Measurements from ENCODE around the gene KCNAB1. TPM values are rescaled to one million over a fixed set of nuclear protein-coding genes. Genes with fewer than 3 reads are reported as not detected.

The KCNAB1 gene
- total RNA-seq, 1 donor from 2014 or later, result not detected

GRCh38 chr3:156106721-156107373 is 13.5 kb upstream of the KCNAB1 start:
- no peak for TF ChIP-seq CTCF (IDR thresholded peaks at IDR 0.05)
- ChIA-PET POLR2A (no interaction called here), CTCF (no interaction called here)
- no peak for ATAC-seq (ENCODE audit: low read depth)
- no peak for DNase-seq
- intact Hi-C loops (cut with micrococcal nuclease), result no loop called here
- no peaks in the 10 kb centered on the region for H3K36me3 Mint-ChIP-seq (ENCODE audit: low read depth)
- peaks cover 3% of the 10 kb centered on the region for H3K27me3 Mint-ChIP-seq
- no peak overlapping the region for H3K4me3 Mint-ChIP-seq
- no peaks in the 10 kb centered on the region for H3K9me3 Mint-ChIP-seq
- H3K27ac Mint-ChIP-seq, result no peak overlapping the region
- no peaks in the 10 kb centered on the region for H3K4me1 Mint-ChIP-seq

- H3K27ac Mint-ChIP-seq, result no peak overlapping the region
- ChIA-PET CTCF (no interaction called here), POLR2A (no interaction called here)
- no peaks in the 10 kb centered on the region for H3K9me3 Mint-ChIP-seq
- DNase-seq (no peak), ATAC-seq (ENCODE audit: low read depth) (no peak)
- no peaks in the 10 kb centered on the region for H3K36me3 Mint-ChIP-seq (ENCODE audit: low read depth)
- intact Hi-C loops (cut with micrococcal nuclease), result no loop called here
- peaks cover 3% of the 10 kb centered on the region for H3K27me3 Mint-ChIP-seq
- no peak overlapping the region for H3K4me3 Mint-ChIP-seq
- no peaks in the 10 kb centered on the region for H3K4me1 Mint-ChIP-seq
- no peak for TF ChIP-seq CTCF (IDR thresholded peaks at IDR 0.05)
Measured at GRCh38 chr3:156107504-156107903, 12.9 kb upstream of the KCNAB1 start.

- POLR2A ChIA-PET, result no interaction called here
- H3K36me3 Mint-ChIP-seq (ENCODE audit: low read depth), result no peaks in the 10 kb centered on the region
- DNase-seq (no peak), ATAC-seq (ENCODE audit: low read depth) (no peak)
- no peak overlapping the region for H3K27ac Mint-ChIP-seq
- H3K27me3 Mint-ChIP-seq, result peaks cover 6% of the 10 kb centered on the region
- H3K9me3 Mint-ChIP-seq, result no peaks in the 10 kb centered on the region
- CTCF ChIA-PET, result no interaction called here
- no peak overlapping the region for H3K4me3 Mint-ChIP-seq
- intact Hi-C loops (cut with micrococcal nuclease), result no loop called here
- no peaks in the 10 kb centered on the region for H3K4me1 Mint-ChIP-seq
- TF ChIP-seq CTCF (IDR thresholded peaks at IDR 0.05), result no peak
Measured at GRCh38 chr3:156108616-156109015, 11.8 kb upstream of the KCNAB1 start.

- Mint-ChIP-seq H3K9me3 (no peaks in the 10 kb centered on the region), H3K4me3 (no peak overlapping the region), H3K27ac (no peak overlapping the region), H3K27me3 (peaks cover 6% of the 10 kb centered on the region), H3K4me1 (no peaks in the 10 kb centered on the region), H3K36me3 (ENCODE audit: low read depth) (no peaks in the 10 kb centered on the region)
- ChIA-PET CTCF (no interaction called here), POLR2A (no interaction called here)
- ATAC-seq (ENCODE audit: low read depth) (no peak), DNase-seq (no peak)
- no peak for TF ChIP-seq CTCF (IDR thresholded peaks at IDR 0.05)
- intact Hi-C loops (cut with micrococcal nuclease), result no loop called here
Measured at GRCh38 chr3:156109989-156110388, 10.4 kb upstream of the KCNAB1 start.

DNA sequence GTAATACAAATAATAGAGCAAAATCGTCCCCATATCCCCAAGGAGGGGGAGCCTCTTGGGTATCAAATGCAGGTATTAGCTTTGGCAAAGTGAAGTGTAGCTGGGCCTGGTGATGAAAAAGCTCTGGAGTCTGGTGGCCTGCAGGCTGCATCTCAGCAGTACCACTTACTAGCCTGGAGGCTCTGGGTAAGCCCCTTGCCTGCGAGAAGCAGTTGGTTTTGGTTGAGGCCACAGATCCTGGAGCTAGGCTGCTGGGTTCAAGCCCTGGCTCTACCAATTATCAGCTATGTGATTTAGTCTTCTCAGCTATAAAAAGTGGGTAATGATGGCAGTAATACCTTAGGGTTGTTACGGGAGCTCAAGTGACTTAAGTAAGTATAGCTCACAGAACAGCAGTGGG is 6.1 kb downstream of the KCNAB1 start:
- Mint-ChIP-seq H3K36me3 (ENCODE audit: low read depth) (no peaks in the 10 kb centered on the region), H3K4me1 (no peaks in the 10 kb centered on the region), H3K4me3 (no peak overlapping the region), H3K27ac (no peak overlapping the region), H3K9me3 (no peaks in the 10 kb centered on the region), H3K27me3 (no peaks in the 10 kb centered on the region)
- CTCF ChIA-PET, result interaction anchor here (0.8 to 1.4 kb wide), 2 partner anchors 52 to 383 kb away, joined by 3 to 4 read pairs; no protein-coding TSS in a partner anchor
- ATAC-seq (ENCODE audit: low read depth), result no peak
- POLR2A ChIA-PET, result no interaction called here
- no peak for DNase-seq
- no peak for TF ChIP-seq CTCF (IDR thresholded peaks at IDR 0.05)
- intact Hi-C loops (cut with micrococcal nuclease), result no loop called here

Data from activated B cell treated with CpG ODN at 0.5 μM for 24 hours (primary cell).